ACHN (cell line): ENCODE data around the gene PTPN7.
A peak's percentile ranks its signal among the peaks of the same experiment; 100 is the strongest.
"Not testable (repeated sequence)": the region's sequence is repeated elsewhere in the genome, so short reads cannot be mapped to it uniquely, and the experiment has no call there.

Experiments used
- DNase-seq: peaks from one replicate; pipeline ENCODE4 v3.0.0-alpha.2; 2015
- in situ Hi-C: cut with HindIII; loops from 2 replicates; pipeline ENCODE4 v1.10.0; 2017; ENCODE audit warnings: low sequenced_read_pairs, low pct_ligation_motif_present, low pct_unique_long_range_greater_than_20kb

The PTPN7 gene

GRCh38 chr1:202143011-202143767, 17.2 kb downstream of the PTPN7 start:
- DNase-seq: no peak
- in situ Hi-C loops: no loop called here

GRCh38 chr1:202141468-202141867, 18.9 kb downstream of the PTPN7 start:
- DNase-seq, in situ Hi-C loops: not testable (repeated sequence)

GRCh38 chr1:202140833-202141232, 19.6 kb downstream of the PTPN7 start:
- no peak for DNase-seq
- in situ Hi-C loops: no loop called here

- in situ Hi-C loops: no loop called here
- DNase-seq: peak; percentile 68
Observed at GRCh38 chr1:202135221-202135721, 25.1 kb downstream of the PTPN7 start.

GRCh38 chr1:202134645-202135172, 25.7 kb downstream of the PTPN7 start:
- in situ Hi-C loops: no loop called here
- no peak for DNase-seq

GRCh38 chr1:202133989-202134388, 26.4 kb downstream of the PTPN7 start:
- DNase-seq: no peak
- in situ Hi-C loops: no loop called here

- in situ Hi-C loops: no loop called here
- DNase-seq: no peak
Observed at GRCh38 chr1:202133496-202133895, 26.9 kb downstream of the PTPN7 start.

GRCh38 chr1:202133001-202133400, 27.4 kb downstream of the PTPN7 start:
- in situ Hi-C loops: no loop called here
- no peak for DNase-seq

- in situ Hi-C loops: no loop called here
- DNase-seq: no peak
Observed at GRCh38 chr1:202131956-202132821, 28.2 kb downstream of the PTPN7 start.

GRCh38 chr1:202130816-202131522, 29.4 kb downstream of the PTPN7 start:
- in situ Hi-C loops: no loop called here
- DNase-seq: no peak

- in situ Hi-C loops: no loop called here
- no peak for DNase-seq
Observed at GRCh38 chr1:202130297-202130721, 30.1 kb downstream of the PTPN7 start.

- in situ Hi-C loops: no loop called here
- DNase-seq: no peak
Observed at GRCh38 chr1:202129453-202130296, 30.7 kb downstream of the PTPN7 start.

- no peak for DNase-seq
- in situ Hi-C loops: no loop called here
Observed at GRCh38 chr1:202127836-202128622, 32.4 kb downstream of the PTPN7 start.

- in situ Hi-C loops: no loop called here
- DNase-seq: no peak
Observed at GRCh38 chr1:202127061-202127460, 33.3 kb downstream of the PTPN7 start.

- in situ Hi-C loops: no loop called here
- DNase-seq: no peak
Observed at GRCh38 chr1:202126426-202126825, 34.0 kb downstream of the PTPN7 start.

GRCh38 chr1:202125611-202126010, 34.8 kb downstream of the PTPN7 start:
- no peak for DNase-seq
- in situ Hi-C loops: no loop called here

- in situ Hi-C loops: no loop called here
- DNase-seq: no peak
Observed at GRCh38 chr1:202124142-202124541, 36.3 kb downstream of the PTPN7 start.
